Endothelial cell (in vitro differentiated cells): ENCODE data around the gene RPS18. TPM values are rescaled to one million over a fixed set of nuclear protein-coding genes. Genes with fewer than 3 reads are reported as not detected.

Experiments
- DNase-seq: peaks from one replicate; pipeline ENCODE4 v3.0.0; 2021; ENCODE audit warnings: low spot score
- H3K27ac Mint-ChIP-seq: one replicate; pipeline ENCODE4 v1.8.0; 2021; ENCODE audit warnings: mixed read lengths, inconsistent platforms; ENCODE audit not compliant: unreplicated experiment
- H3K27me3 Mint-ChIP-seq: one replicate; pipeline ENCODE4 v1.8.0; 2021; ENCODE audit warnings: mild to moderate bottlenecking, moderate library complexity, mixed read lengths, inconsistent platforms; ENCODE audit not compliant: unreplicated experiment
- H3K36me3 Mint-ChIP-seq: one replicate; pipeline ENCODE4 v1.8.0; 2021; ENCODE audit warnings: mild to moderate bottlenecking, low read depth, mixed read lengths, inconsistent platforms; ENCODE audit not compliant: unreplicated experiment
- H3K4me1 Mint-ChIP-seq: one replicate; pipeline ENCODE4 v1.8.0; 2021; ENCODE audit warnings: mild to moderate bottlenecking, mixed read lengths, inconsistent platforms; ENCODE audit not compliant: unreplicated experiment
- H3K4me3 Mint-ChIP-seq: one replicate; pipeline ENCODE4 v1.8.0; 2021; ENCODE audit warnings: mild to moderate bottlenecking, mixed read lengths, inconsistent platforms; ENCODE audit not compliant: unreplicated experiment
- H3K9me3 Mint-ChIP-seq: one replicate; pipeline ENCODE4 v1.8.0; 2021; ENCODE audit warnings: mixed read lengths, inconsistent platforms; ENCODE audit not compliant: unreplicated experiment
- CTCF ChIP-seq: fragments of 200-600 bp; sonication (generic); IDR thresholded peaks from one replicate; pipeline ENCODE4 v1.5.0; 2021; ENCODE audit warnings: antibody characterized with exemption; ENCODE audit not compliant: unreplicated experiment
- total RNA-seq: library from RNA; stranded (reverse); fragmentation: NEBNext Ultra II Directional; extraction: Animal tissue kit (Norgen Biotek cat#: 25700); gene quantifications from one replicate; pipeline ENCODE4 v1.2.1, GENCODE V29; 2021; ENCODE audit not compliant: unreplicated experiment

The RPS18 gene
- total RNA-seq, 1 donor from 2014 or later = 2,251 TPM

GRCh38 chr6:33288141-33288920 lies 16.5 kb downstream of the RPS18 start:
- H3K4me1 Mint-ChIP-seq = peaks cover 38% of the 10 kb centered on the region
- H3K9me3 Mint-ChIP-seq = no peaks in the 10 kb centered on the region
- DNase-seq = no peak
- H3K4me3 Mint-ChIP-seq = peak overlapping the region; percentile 95
- TF ChIP-seq CTCF = no peak
- peak overlapping the region; percentile 36 for H3K27ac Mint-ChIP-seq
- peaks cover 30% of the 10 kb centered on the region for H3K36me3 Mint-ChIP-seq
- peaks cover 6% of the 10 kb centered on the region for H3K27me3 Mint-ChIP-seq

GRCh38 chr6:33288921-33289783 lies 17.3 kb downstream of the RPS18 start, which contains the start of the genes PFDN6 and WDR46:
TSS of gene PFDN6 (plus strand) at chr6:33289601. CDS start at chr6:33289857, 256 bp downstream.
TSS of gene WDR46 (minus strand) at chr6:33289239. CDS start at chr6:33289170, 69 bp downstream.
- Mint-ChIP-seq H3K4me1 (peaks cover 41% of the 10 kb centered on the region), H3K27me3 (peaks cover 9% of the 10 kb centered on the region), H3K27ac (peak within 1 kb of the TSS; percentile 81), H3K36me3 (peaks cover 33% of the 10 kb centered on the region), H3K4me3 (peak within 1 kb of the TSS; percentile 95), H3K9me3 (no peaks in the 10 kb centered on the region)
- no peak for TF ChIP-seq CTCF
- DNase-seq = peak; percentile 63

GRCh38 chr6:33289784-33290315 lies 18.0 kb downstream of the RPS18 start:
- peak overlapping the region; percentile 81 for H3K27ac Mint-ChIP-seq
- H3K27me3 Mint-ChIP-seq = peaks cover 10% of the 10 kb centered on the region
- peaks cover 44% of the 10 kb centered on the region for H3K4me1 Mint-ChIP-seq
- H3K4me3 Mint-ChIP-seq = peak overlapping the region; percentile 95
- no peaks in the 10 kb centered on the region for H3K9me3 Mint-ChIP-seq
- H3K36me3 Mint-ChIP-seq = peaks cover 32% of the 10 kb centered on the region
- no peak for TF ChIP-seq CTCF
- no peak for DNase-seq

- Mint-ChIP-seq H3K9me3 (no peaks in the 10 kb centered on the region), H3K27ac (peak overlapping the region; percentile 81), H3K36me3 (peaks cover 33% of the 10 kb centered on the region), H3K4me1 (peaks cover 44% of the 10 kb centered on the region), H3K27me3 (peaks cover 10% of the 10 kb centered on the region), H3K4me3 (peak overlapping the region; percentile 95)
- DNase-seq = no peak
- no peak for TF ChIP-seq CTCF
These were observed 18.6 kb downstream of the RPS18 start for GRCh38 chr6:33290459-33290858.
